GM12891 (cell line): ENCODE measurements around the gene CHRM5.

Source experiments
- POLR2A ChIP-seq: IDR thresholded peaks from 2 replicates; pipeline ENCODE4 v1.6.1; 2011; ENCODE audit warnings: low read depth, low read length, control low read depth
- POLR2AphosphoS5 ChIP-seq: IDR thresholded peaks from 2 replicates; pipeline ENCODE4 v1.6.1; 2011; ENCODE audit warnings: low read depth, low read length, control low read depth
- SPI1 ChIP-seq: IDR thresholded peaks from 2 replicates; pipeline ENCODE4 v1.6.1; 2011; ENCODE audit warnings: low read depth, low read length, control low read depth

DNA sequence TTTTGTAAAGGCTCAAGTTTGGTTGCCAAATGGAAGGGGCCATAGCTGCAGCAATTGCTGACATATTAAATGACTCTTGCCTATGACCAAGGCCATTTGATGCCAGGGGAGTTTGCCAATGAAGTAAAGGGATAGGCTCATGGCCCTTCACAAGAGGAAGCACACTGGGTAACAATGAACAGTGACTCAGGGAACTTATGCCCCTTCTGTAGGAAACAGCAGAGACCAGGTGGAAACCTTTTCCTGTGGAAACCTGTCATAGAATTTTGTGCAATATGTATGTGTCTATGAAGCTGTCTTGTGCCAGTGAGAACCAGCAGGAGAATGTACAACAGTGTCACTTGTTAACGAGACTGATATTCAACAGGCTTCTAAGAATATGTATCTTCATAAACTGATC lies 96.1 kb downstream of the CHRM5 start:
- TF ChIP-seq POLR2A: no peak
- TF ChIP-seq SPI1: no peak
- no peak for TF ChIP-seq POLR2AphosphoS5
